K562 (cell line): ENCODE results near the gene LLGL1. TPM values are rescaled to one million over a fixed set of nuclear protein-coding genes. Genes with fewer than 3 reads are reported as not detected.

ENCODE experiments used
- ARNT ChIP-seq, 2 experiments: fragments of 450-650 bp; IDR thresholded peaks; 2 replicates each; pipeline ENCODE4 v1.6.1; 2016; ENCODE audit warnings: mild to moderate bottlenecking in 1 of 2
- CXXC5 ChIP-seq: fragments of 250-450 bp; sonication (Bioruptor Pico); IDR thresholded peaks from 2 replicates; pipeline ENCODE4 v1.8.0; 2022; ENCODE audit warnings: inconsistent platforms, mild to moderate bottlenecking, moderate library complexity
- ELF4 ChIP-seq: fragments of 450-650 bp; formaldehyde crosslinking; IDR thresholded peaks from 2 replicates; pipeline ENCODE4 v1.4.0; 2022; ENCODE audit warnings: missing genetic modification characterization
- MYNN ChIP-seq, 2 experiments: sonication (generic); formaldehyde crosslinking in 1 of 2; IDR thresholded peaks; 2 replicates each; pipeline versions ENCODE4 v1.5.0 to v1.6.1; 2016 to 2020; ENCODE audit warnings: antibody characterized with exemption in 1 of 2, missing genetic modification reagents in 1 of 2
- NEUROD1 ChIP-seq: fragments of 150-350 bp; IDR thresholded peaks from 2 replicates; pipeline ENCODE4 v1.6.1; 2014; ENCODE audit warnings: borderline replicate concordance, low read length, low read depth; ENCODE audit not compliant: partially characterized antibody
- NFE2 ChIP-seq: IDR thresholded peaks from 2 replicates; pipeline ENCODE4 v1.6.1; 2014; ENCODE audit warnings: antibody characterized with exemption, low read depth
- PHF8 ChIP-seq: fragments of 200-600 bp; sonication (generic); IDR thresholded peaks from 2 replicates; pipeline ENCODE4 v1.6.1; 2012; ENCODE audit warnings: mixed run types, mild to moderate bottlenecking, inconsistent platforms, low read length, moderate library complexity, borderline replicate concordance
- RB1 ChIP-seq: fragments of 450-650 bp; IDR thresholded peaks from 2 replicates; pipeline ENCODE4 v1.6.1; 2017; ENCODE audit warnings: low read depth, mild to moderate bottlenecking
- RBBP5 ChIP-seq: fragments of 200-600 bp; sonication (generic); IDR thresholded peaks from 2 replicates; pipeline ENCODE4 v1.6.1; 2012; ENCODE audit warnings: borderline replicate concordance, mild to moderate bottlenecking, low read length, control low read depth, inconsistent platforms; ENCODE audit not compliant: insufficient read depth, poor library complexity, severe bottlenecking
- SRF ChIP-seq, 2 experiments: fragments of 250-450, 450-650 bp in 1 of 2; sonication (Bioruptor Pico) in 1 of 2; sonication (generic) in 1 of 2; formaldehyde crosslinking; IDR thresholded peaks; 2 replicates each; pipeline versions ENCODE4 v1.5.0 to v1.5.1; 2020 to 2022; ENCODE audit warnings: mild to moderate bottlenecking in 1 of 2, missing genetic modification reagents in 1 of 2
- U2AF2 ChIP-seq: fragments of 200-400 bp; formaldehyde crosslinking; optimal IDR thresholded peaks from 2 replicates; pipeline ENCODE3; 2017; ENCODE audit warnings: low read depth, mild to moderate bottlenecking, low read length
- XRCC3 ChIP-seq: fragments of 450-650 bp; IDR thresholded peaks from 2 replicates; pipeline ENCODE4 v1.6.1; 2017; ENCODE audit warnings: mild to moderate bottlenecking, moderate library complexity
- YY1 ChIP-seq, 3 experiments: IDR thresholded peaks; 2 replicates each; pipeline ENCODE4 v1.6.1; 2011; ENCODE audit warnings: low read length in 2 of 3, mild to moderate bottlenecking in 2 of 3, moderate library complexity in 2 of 3, borderline replicate concordance in 1 of 3, control low read depth in 1 of 3, low read depth in 1 of 3; ENCODE audit not compliant: insufficient read depth in 3 of 3, insufficient replicate concordance in 2 of 3, control insufficient read depth in 1 of 3, insufficient read length in 1 of 3; ENCODE audit errors: extremely low read depth in 1 of 3
- ZBTB8A ChIP-seq: fragments of 450-650 bp; IDR thresholded peaks from 2 replicates; pipeline ENCODE4 v1.6.1; 2018; ENCODE audit warnings: mild to moderate bottlenecking, moderate library complexity; ENCODE audit not compliant: partially characterized antibody
- polyA plus RNA-seq, 8 experiments: library from polyadenylated mRNA; depleted of rRNA in 4 of 8; stranded (reverse) in 5 of 8; unstranded in 3 of 8; fragments of >200 nt; fragmentation: Nextera tagmentation in 2 of 8; fragmentation: Illumina TruSeq in 1 of 8; extraction: Ambion mirVana in 2 of 8; extraction: Trizol in 1 of 8; gene quantifications; 2 replicates each; pipeline versions ENCODE4 v1.2.1 to v1.2.3, GENCODE V29; 2011 to 2014; ENCODE audit warnings: inconsistent platforms in 1 of 8, missing spikeins in 1 of 8
- total RNA-seq, 7 experiments: library from RNA; depleted of rRNA in 6 of 7; stranded (reverse); fragments of >200 nt in 6 of 7; fragmentation: Illumina TruSeq in 2 of 7; extraction: Trizol in 2 of 7; gene quantifications; 2 replicates each; pipeline versions ENCODE4 v1.2.1 to v1.2.3, GENCODE V29; 2011 to 2021; ENCODE audit warnings: low replicate concordance in 1 of 7
- TF ChIP-seq, protein P1 (sequence below): IDR thresholded peaks from 3 replicates; pipeline ENCODE4 v1.6.1; 2011; ENCODE audit warnings: borderline replicate concordance, mild to moderate bottlenecking; ENCODE audit not compliant: insufficient read length, insufficient read depth
- TF ChIP-seq, protein P2 (sequence below): fragments of 450-650 bp; IDR thresholded peaks from 2 replicates; pipeline ENCODE4 v1.6.1; 2016; ENCODE audit warnings: missing biosample characterization, missing genetic modification characterization
- TF ChIP-seq, protein P3 (sequence below), 3 experiments: fragments of 200-800 bp in 1 of 3; fragments of 250-450 bp in 1 of 3; fragments of 450-650 bp in 1 of 3; sonication (Bioruptor Pico) in 1 of 3; sonication (Bioruptor generic) in 1 of 3; formaldehyde crosslinking in 1 of 3; IDR thresholded peaks; 2 replicates each; pipeline versions ENCODE4 v1.6.1 to v1.8.0; 2016 to 2022; ENCODE audit warnings: mild to moderate bottlenecking in 2 of 3, missing genetic modification characterization in 2 of 3, missing compliant biosample characterization in 1 of 3, moderate library complexity in 1 of 3
- TF ChIP-seq, protein P4 (sequence below): fragments of 450-650 bp; IDR thresholded peaks from 2 replicates; pipeline ENCODE4 v1.6.1; 2016; ENCODE audit warnings: antibody characterized with exemption

The LLGL1 gene
- total and polyA plus RNA-seq, 9 of the 15 experiments (the other 6 are each of a cell fraction or from before 2014, with no cell fraction given), result 0.11 to 12.9 (median 5.3) TPM; not detected in 1

DNA sequence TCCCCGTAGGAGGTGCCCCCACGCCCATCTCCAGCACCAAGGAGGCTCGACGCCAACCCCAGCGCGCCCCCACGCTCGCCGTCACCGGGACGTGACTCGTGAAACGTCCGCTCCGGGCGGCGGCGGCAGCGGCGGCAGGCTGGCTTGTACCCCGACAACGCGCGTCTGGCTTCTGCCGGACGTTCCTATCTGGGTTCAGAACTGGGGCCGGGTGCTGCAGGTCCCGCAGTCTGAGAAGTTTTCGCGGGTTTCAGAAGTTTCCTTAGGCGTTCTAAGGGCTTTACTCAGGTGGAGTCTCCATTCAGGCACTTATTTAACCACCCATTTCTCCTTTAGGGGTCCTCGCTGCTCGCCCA, 42.5 kb upstream of the LLGL1 start (continued):
- TF ChIP-seq, protein P1, sequence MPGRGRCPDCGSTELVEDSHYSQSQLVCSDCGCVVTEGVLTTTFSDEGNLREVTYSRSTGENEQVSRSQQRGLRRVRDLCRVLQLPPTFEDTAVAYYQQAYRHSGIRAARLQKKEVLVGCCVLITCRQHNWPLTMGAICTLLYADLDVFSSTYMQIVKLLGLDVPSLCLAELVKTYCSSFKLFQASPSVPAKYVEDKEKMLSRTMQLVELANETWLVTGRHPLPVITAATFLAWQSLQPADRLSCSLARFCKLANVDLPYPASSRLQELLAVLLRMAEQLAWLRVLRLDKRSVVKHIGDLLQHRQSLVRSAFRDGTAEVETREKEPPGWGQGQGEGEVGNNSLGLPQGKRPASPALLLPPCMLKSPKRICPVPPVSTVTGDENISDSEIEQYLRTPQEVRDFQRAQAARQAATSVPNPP, result no peak
- no peak for TF ChIP-seq SRF (CRISPR knock-in tag; IDR thresholded peaks at IDR 0.05)
- TF ChIP-seq MYNN (IDR thresholded peaks at IDR 0.05), result no peak
- TF ChIP-seq MYNN (CRISPR knock-in tag; IDR thresholded peaks at IDR 0.05), result no peak
- TF ChIP-seq XRCC3, result no peak
- no peak for TF ChIP-seq ZBTB8A
- peak; percentile 72 for TF ChIP-seq CXXC5 (CRISPR knock-in tag)
- no peak for TF ChIP-seq U2AF2
- TF ChIP-seq ELF4 (CRISPR knock-in tag), result no peak
- 0 out of 2 replicates have a peak, but pooled peaks have one; percentile 55 for TF ChIP-seq RB1
- TF ChIP-seq ARNT (IDR thresholded peaks at IDR 0.05), result no peak
- TF ChIP-seq RBBP5, result peak; percentile 33
- TF ChIP-seq PHF8, result peak; percentile 55; the same call in 1 of the 2 replicates
- no peak for TF ChIP-seq NEUROD1
- TF ChIP-seq, protein P2, sequence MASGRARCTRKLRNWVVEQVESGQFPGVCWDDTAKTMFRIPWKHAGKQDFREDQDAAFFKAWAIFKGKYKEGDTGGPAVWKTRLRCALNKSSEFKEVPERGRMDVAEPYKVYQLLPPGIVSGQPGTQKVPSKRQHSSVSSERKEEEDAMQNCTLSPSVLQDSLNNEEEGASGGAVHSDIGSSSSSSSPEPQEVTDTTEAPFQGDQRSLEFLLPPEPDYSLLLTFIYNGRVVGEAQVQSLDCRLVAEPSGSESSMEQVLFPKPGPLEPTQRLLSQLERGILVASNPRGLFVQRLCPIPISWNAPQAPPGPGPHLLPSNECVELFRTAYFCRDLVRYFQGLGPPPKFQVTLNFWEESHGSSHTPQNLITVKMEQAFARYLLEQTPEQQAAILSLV, result no peak
- TF ChIP-seq YY1 (IDR thresholded peaks at IDR 0.05; ENCODE audit: borderline replicate concordance in 1 of 3, control insufficient read depth in 1 of 3, extremely low read depth in 1 of 3, insufficient read depth in 3 of 3, insufficient read length in 1 of 3, insufficient replicate concordance in 2 of 3, low read depth in 1 of 3, low read length in 2 of 3), result peak in 1 of 3 experiments; percentile 48
- TF ChIP-seq, protein P3, sequence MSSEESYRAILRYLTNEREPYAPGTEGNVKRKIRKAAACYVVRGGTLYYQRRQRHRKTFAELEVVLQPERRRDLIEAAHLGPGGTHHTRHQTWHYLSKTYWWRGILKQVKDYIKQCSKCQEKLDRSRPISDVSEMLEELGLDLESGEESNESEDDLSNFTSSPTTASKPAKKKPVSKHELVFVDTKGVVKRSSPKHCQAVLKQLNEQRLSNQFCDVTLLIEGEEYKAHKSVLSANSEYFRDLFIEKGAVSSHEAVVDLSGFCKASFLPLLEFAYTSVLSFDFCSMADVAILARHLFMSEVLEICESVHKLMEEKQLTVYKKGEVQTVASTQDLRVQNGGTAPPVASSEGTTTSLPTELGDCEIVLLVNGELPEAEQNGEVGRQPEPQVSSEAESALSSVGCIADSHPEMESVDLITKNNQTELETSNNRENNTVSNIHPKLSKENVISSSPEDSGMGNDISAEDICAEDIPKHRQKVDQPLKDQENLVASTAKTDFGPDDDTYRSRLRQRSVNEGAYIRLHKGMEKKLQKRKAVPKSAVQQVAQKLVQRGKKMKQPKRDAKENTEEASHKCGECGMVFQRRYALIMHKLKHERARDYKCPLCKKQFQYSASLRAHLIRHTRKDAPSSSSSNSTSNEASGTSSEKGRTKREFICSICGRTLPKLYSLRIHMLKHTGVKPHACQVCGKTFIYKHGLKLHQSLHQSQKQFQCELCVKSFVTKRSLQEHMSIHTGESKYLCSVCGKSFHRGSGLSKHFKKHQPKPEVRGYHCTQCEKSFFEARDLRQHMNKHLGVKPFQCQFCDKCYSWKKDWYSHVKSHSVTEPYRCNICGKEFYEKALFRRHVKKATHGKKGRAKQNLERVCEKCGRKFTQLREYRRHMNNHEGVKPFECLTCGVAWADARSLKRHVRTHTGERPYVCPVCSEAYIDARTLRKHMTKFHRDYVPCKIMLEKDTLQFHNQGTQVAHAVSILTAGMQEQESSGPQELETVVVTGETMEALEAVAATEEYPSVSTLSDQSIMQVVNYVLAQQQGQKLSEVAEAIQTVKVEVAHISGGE (CRISPR knock-in tag; IDR thresholded peaks at IDR 0.05), result peak in 1 of 3 experiments; percentile 59; a peak in 2 of 6 replicates
- TF ChIP-seq NFE2, result peak; percentile 65
- TF ChIP-seq, protein P4, sequence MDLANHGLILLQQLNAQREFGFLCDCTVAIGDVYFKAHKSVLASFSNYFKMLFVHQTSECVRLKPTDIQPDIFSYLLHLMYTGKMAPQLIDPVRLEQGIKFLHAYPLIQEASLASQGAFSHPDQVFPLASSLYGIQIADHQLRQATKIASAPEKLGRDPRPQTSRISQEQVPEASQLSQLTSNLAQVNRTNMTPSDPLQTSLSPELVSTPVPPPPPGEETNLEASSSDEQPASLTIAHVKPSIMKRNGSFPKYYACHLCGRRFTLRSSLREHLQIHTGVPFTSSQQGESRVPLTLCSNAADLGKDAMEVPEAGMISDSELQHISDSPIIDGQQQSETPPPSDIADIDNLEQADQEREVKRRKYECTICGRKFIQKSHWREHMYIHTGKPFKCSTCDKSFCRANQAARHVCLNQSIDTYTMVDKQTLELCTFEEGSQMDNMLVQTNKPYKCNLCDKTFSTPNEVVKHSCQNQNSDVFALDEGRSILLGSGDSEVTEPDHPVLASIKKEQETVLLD, result peak; percentile 81
